ENCODE results near the gene MYO7B.

MYO7B gene

DNA sequence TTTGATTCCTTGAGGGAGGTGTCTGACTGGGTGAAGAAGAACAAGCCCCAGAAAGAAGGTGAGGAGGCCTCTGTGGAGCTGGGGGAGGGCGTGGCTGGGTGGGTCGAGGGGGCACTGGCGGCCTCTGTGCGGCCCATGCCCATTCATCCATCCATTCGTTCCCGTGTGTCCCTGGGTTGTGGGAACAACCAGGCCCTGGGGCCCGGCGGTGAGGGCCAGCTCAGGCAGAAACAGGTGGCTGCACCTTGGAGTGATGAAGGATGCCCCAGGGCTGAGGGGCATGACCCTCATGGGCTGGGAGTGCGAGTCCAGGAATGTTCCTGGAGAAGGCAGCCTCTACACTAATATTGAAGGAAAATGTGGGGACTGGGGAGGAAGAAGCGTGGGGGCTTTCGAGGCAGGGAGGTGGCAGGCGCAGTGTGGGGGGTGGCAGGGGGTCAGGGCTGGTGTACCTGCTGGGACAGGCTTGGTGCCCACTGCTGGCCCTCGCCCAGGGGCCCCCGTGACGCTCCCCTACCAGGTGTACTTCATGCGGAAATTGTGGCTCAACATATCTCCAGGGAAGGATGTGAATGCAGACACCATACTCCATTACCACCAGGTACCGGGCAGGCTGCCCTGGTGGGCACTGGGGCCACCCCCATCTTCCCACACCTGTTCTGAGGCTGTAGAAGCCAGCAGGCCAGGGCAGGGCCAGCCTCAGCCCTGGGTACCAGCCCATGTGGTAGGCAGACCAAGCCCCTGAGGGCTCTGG, 99.3 kb downstream of the MYO7B start:
- no peaks in the 10 kb centered on the region for H3K79me2 ChIP-seq
- no peaks in the 10 kb centered on the region for H3K9me3 ChIP-seq (ENCODE audit: control insufficient read depth, low read length)
- H3K36me3 ChIP-seq (ENCODE audit: control insufficient read depth, insufficient read depth, low read length): no peaks in the 10 kb centered on the region
- TF ChIP-seq, protein P1, sequence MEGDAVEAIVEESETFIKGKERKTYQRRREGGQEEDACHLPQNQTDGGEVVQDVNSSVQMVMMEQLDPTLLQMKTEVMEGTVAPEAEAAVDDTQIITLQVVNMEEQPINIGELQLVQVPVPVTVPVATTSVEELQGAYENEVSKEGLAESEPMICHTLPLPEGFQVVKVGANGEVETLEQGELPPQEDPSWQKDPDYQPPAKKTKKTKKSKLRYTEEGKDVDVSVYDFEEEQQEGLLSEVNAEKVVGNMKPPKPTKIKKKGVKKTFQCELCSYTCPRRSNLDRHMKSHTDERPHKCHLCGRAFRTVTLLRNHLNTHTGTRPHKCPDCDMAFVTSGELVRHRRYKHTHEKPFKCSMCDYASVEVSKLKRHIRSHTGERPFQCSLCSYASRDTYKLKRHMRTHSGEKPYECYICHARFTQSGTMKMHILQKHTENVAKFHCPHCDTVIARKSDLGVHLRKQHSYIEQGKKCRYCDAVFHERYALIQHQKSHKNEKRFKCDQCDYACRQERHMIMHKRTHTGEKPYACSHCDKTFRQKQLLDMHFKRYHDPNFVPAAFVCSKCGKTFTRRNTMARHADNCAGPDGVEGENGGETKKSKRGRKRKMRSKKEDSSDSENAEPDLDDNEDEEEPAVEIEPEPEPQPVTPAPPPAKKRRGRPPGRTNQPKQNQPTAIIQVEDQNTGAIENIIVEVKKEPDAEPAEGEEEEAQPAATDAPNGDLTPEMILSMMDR (IDR thresholded peaks at IDR 0.05): no peak
- no peak overlapping the region for H3K9ac ChIP-seq
- no peak overlapping the region for H3K4me3 ChIP-seq (ENCODE audit: low read depth, low read length)
- H2AFZ ChIP-seq: no peak overlapping the region
- H3K4me1 ChIP-seq: no peaks in the 10 kb centered on the region
- H3K27me3 ChIP-seq (ENCODE audit: control insufficient read depth, insufficient read depth, low read length): no peaks in the 10 kb centered on the region
- no peak overlapping the region for H3K27ac ChIP-seq
- H3K4me2 ChIP-seq (ENCODE audit: low read length): no peak overlapping the region

DNA sequence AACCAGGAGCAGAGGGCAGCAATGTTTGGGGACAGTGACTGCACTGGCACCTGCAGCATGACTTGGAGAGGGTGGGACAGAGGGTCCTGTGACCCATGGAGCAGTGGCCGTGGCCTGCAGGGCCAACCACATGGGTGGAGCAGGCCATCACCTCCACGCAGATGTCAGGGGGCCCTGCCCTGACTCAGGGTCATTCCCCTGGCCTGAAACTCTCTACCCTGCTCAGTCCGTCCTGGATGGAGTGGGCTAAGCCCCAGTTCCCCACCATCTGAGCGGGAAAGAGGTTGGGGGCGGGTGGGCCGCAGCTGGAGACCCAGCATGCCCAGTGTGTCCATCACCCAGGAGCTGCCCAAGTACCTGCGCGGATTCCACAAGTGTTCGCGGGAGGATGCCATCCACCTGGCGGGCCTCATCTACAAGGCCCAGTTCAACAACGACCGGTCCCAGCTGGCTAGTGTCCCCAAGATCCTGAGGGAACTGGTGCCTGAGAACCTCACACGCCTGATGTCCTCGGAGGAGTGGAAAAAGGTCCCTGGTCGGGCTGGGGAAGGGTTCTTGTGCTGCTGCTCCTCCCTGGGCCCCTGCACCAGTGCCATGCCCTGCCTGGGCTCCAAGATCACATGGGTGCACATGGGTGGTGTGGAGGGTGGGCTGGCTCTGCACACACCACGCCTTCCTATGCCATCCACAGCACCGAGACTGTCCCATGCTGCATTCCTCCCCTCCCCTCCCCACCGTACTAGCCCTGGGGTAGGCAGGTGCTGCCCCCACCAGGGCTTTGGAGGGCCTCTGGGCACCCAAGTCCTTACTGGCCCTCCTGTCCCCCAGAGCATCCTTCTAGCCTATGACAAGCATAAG, 100.1 kb downstream of the MYO7B start:
- no peaks in the 10 kb centered on the region for H3K27me3 ChIP-seq (ENCODE audit: control insufficient read depth, insufficient read depth, low read length)
- H2AFZ ChIP-seq: no peak overlapping the region
- TF ChIP-seq, protein P1 (IDR thresholded peaks at IDR 0.05): no peak
- no peak overlapping the region for H3K27ac ChIP-seq
- H3K4me2 ChIP-seq (ENCODE audit: low read length): no peak overlapping the region
- no peak overlapping the region for H3K4me3 ChIP-seq (ENCODE audit: low read depth, low read length)
- H3K4me1 ChIP-seq: no peaks in the 10 kb centered on the region
- H3K9me3 ChIP-seq (ENCODE audit: control insufficient read depth, low read length): no peaks in the 10 kb centered on the region
- no peaks in the 10 kb centered on the region for H3K79me2 ChIP-seq
- H3K36me3 ChIP-seq (ENCODE audit: control insufficient read depth, insufficient read depth, low read length): no peaks in the 10 kb centered on the region
- H3K9ac ChIP-seq: no peak overlapping the region

DNA sequence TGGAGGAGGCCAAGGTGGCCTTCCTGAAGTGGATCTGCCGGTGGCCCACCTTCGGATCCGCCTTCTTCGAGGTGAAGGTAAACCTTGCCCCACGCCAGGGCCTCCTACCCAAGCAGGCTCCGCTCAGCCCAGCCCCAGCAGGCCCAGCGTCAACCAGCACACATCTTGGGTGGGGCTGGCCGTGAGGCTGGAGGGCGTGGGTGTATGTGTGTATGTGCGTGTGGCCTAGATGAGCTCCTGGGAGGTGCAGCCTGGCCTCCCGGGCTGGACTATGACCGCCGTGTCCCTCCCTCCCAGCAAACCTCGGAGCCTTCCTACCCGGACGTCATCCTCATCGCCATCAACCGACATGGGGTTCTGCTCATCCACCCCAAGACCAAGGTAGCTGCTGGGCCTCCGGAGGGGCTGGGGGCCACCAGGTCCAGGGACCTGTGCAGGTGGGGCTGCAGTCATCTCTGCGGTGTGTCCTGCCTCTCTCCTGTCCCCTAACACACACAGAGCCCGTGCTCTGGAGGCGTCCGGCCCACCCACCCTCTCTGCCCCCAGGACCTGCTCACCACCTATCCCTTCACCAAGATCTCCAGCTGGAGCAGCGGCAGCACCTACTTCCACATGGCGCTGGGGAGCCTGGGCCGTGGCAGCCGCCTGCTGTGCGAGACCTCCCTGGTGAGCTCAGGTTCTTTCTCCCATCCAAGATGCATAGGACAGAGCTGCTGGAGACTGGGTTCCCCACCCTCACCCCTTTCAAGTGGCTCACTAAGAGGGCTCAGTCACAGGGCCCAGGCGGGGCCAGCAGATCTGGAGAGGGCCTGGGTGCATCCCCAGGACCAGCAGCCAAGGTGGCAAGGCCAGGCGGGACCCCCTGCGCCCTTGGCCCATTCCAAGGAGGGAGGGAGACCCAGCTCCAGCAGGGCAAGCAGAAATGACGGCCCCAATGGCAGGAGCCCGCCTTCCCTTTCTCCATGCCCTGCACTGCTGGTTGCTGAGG, 101.1 kb downstream of the MYO7B start:
- Histone ChIP-seq H2AFZ (no peak overlapping the region), H3K4me2 (ENCODE audit: low read length) (no peak overlapping the region), H3K27me3 (ENCODE audit: control insufficient read depth, insufficient read depth, low read length) (no peaks in the 10 kb centered on the region), H3K4me1 (no peaks in the 10 kb centered on the region), H3K79me2 (no peaks in the 10 kb centered on the region), H3K4me3 (ENCODE audit: low read depth, low read length) (no peak overlapping the region), H3K36me3 (ENCODE audit: control insufficient read depth, insufficient read depth, low read length) (no peaks in the 10 kb centered on the region), H3K27ac (no peak overlapping the region), H3K9ac (no peak overlapping the region), H3K9me3 (ENCODE audit: control insufficient read depth, low read length) (no peaks in the 10 kb centered on the region)
- TF ChIP-seq, protein P1 (IDR thresholded peaks at IDR 0.05): no peak

DNA sequence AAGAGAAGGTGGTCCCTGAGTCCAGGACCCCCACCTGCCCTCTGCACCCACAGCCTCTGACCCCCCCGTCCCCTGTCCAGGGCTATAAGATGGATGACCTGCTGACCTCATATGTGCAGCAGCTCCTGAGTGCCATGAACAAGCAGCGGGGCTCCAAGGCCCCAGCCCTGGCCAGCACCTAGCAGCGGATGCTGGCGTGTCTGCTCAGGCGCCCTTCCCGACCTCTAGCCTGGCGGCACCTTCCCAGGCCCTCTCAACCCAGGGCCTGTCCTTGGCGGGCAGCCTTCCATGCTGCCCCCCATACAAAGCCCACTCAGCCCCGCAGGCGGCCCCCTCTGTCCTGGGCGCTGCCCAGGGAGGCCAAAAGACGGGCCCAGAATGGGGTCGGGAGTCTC, 101.8 kb downstream of the MYO7B start:
- Histone ChIP-seq H3K36me3 (ENCODE audit: control insufficient read depth, insufficient read depth, low read length) (no peaks in the 10 kb centered on the region), H3K4me3 (ENCODE audit: low read depth, low read length) (no peak overlapping the region), H3K9me3 (ENCODE audit: control insufficient read depth, low read length) (no peaks in the 10 kb centered on the region), H3K27me3 (ENCODE audit: control insufficient read depth, insufficient read depth, low read length) (no peaks in the 10 kb centered on the region), H2AFZ (no peak overlapping the region), H3K27ac (no peak overlapping the region), H3K9ac (no peak overlapping the region), H3K4me2 (ENCODE audit: low read length) (no peak overlapping the region), H3K79me2 (no peaks in the 10 kb centered on the region), H3K4me1 (no peaks in the 10 kb centered on the region)
- TF ChIP-seq, protein P1 (IDR thresholded peaks at IDR 0.05): no peak

Measured in parathyroid adenoma (tissue), 2 donors.